ENCODE measurements around the gene BCL2L1.
"Not testable (repeated sequence)": the region's sequence is repeated elsewhere in the genome, so short reads cannot be mapped to it uniquely, and the experiment has no call there.

GRCh38 chr20:31628057-31628456 is 94.6 kb downstream of the BCL2L1 start:
- not testable (repeated sequence) for TF ChIP-seq CTCF (IDR thresholded peaks at IDR 0.05; ENCODE audit: poor library complexity, severe bottlenecking); POLR2AphosphoS5 (IDR thresholded peaks at IDR 0.05); EZH2 (IDR thresholded peaks at IDR 0.05; ENCODE audit: borderline replicate concordance, insufficient read depth, low read length, poor library complexity, severe bottlenecking); TAF1 (IDR thresholded peaks at IDR 0.05; ENCODE audit: low read depth); SMC3 (conservative IDR thresholded peaks at IDR 0.05; ENCODE audit: poor library complexity); REST (IDR thresholded peaks at IDR 0.05; ENCODE audit: borderline replicate concordance); MXI1 (conservative IDR thresholded peaks at IDR 0.05; ENCODE audit: poor library complexity, severe bottlenecking); RAD21 (conservative IDR thresholded peaks at IDR 0.05)
